AG04450 (cell line): ENCODE data around the gene ZSCAN9. TPM values are rescaled to one million over a fixed set of nuclear protein-coding genes. Genes with fewer than 3 reads are reported as not detected.
A peak's percentile ranks its signal among the peaks of the same experiment; 100 is the strongest.

Experiments
- CTCF ChIA-PET: fragments of 300-600, 350-600 bp; formaldehyde crosslinking; extraction: SDS; loops from one replicate; lab custom pipeline; 2022; ENCODE audit warnings: antibody characterized with exemption, inconsistent platforms; lab: Charles Lee
- POLR2A ChIA-PET: fragments of 350-600 bp; formaldehyde crosslinking; extraction: SDS; loops from one replicate; lab custom pipeline; 2021; ENCODE audit warnings: antibody characterized with exemption, inconsistent platforms; lab: Yijun Ruan, JAX
- DNase-seq: peaks from one replicate; pipeline ENCODE4 v3.0.0-alpha.2; 2011; ENCODE audit warnings: low read depth, low spot score
- H3K27ac ChIP-seq: one replicate; pipeline ENCODE4 v1.5.1; 2012; ENCODE audit warnings: low read depth, low read length, control low read depth
- H3K27me3 ChIP-seq: one replicate; pipeline ENCODE4 v1.6.0; 2012; ENCODE audit warnings: low read length; ENCODE audit not compliant: control insufficient read depth, insufficient read depth
- H3K4me3 ChIP-seq: 2 replicates; pipeline ENCODE4 v1.5.1; 2011; ENCODE audit warnings: mild to moderate bottlenecking, low read depth, low read length, control low read depth
- H3K9me3 ChIP-seq: 2 replicates; pipeline ENCODE4 v1.5.1; 2012; ENCODE audit warnings: low read length; ENCODE audit not compliant: control insufficient read depth, insufficient read depth
- CTCF ChIP-seq: IDR thresholded peaks from 2 replicates; pipeline ENCODE4 v1.5.1; 2011; ENCODE audit warnings: low read depth, low read length, control low read depth, inconsistent platforms
- polyA plus RNA-seq: library from polyadenylated mRNA; depleted of rRNA; stranded (reverse); fragments of >200 nt; gene quantifications from 2 replicates; pipeline ENCODE4 v1.2.3, GENCODE V29; 2011

Gene ZSCAN9
- polyA plus RNA-seq, 1 experiment, result 18.2 TPM

- TF ChIP-seq CTCF, result no peak
- POLR2A ChIA-PET, result interaction anchor here (0.6 to 2.3 kb wide), 6 partner anchors 14 to 1719 kb away, joined by 3 to 14 read pairs (median 6); partner anchors contain the start of genes PGBD1, ZKSCAN3, ZKSCAN4 and ZKSCAN8
- Histone ChIP-seq H3K4me3 (peak overlapping the region; percentile 75), H3K27me3 (no peaks in the 10 kb centered on the region), H3K9me3 (no peaks in the 10 kb centered on the region), H3K27ac (peak overlapping the region; percentile 88)
- DNase-seq, result no peak
- CTCF ChIA-PET, result interaction anchor here (1.4 to 4.3 kb wide), 2 partner anchors 88 to 116 kb away, joined by 4 to 28 read pairs; no protein-coding TSS in a partner anchor
Observed at GRCh38 chr6:28267695-28268059, 42.6 kb downstream of the ZSCAN9 start.

GRCh38 chr6:28269492-28269891 lies 44.4 kb downstream of the ZSCAN9 start:
- no peak for TF ChIP-seq CTCF
- ChIA-PET CTCF (interaction anchor here (4.3 kb wide), 1 partner anchor 87 kb away, joined by 28 read pairs; no protein-coding TSS in a partner anchor), POLR2A (interaction anchor here (1.1 to 2.3 kb wide), 2 partner anchors 12 to 17 kb away, joined by 5 to 10 read pairs; partner anchors contain the start of genes PGBD1 and ZKSCAN4)
- Histone ChIP-seq H3K4me3 (no peak overlapping the region), H3K27ac (no peak overlapping the region), H3K27me3 (no peaks in the 10 kb centered on the region), H3K9me3 (no peaks in the 10 kb centered on the region)
- peak; percentile 38 for DNase-seq

DNA sequence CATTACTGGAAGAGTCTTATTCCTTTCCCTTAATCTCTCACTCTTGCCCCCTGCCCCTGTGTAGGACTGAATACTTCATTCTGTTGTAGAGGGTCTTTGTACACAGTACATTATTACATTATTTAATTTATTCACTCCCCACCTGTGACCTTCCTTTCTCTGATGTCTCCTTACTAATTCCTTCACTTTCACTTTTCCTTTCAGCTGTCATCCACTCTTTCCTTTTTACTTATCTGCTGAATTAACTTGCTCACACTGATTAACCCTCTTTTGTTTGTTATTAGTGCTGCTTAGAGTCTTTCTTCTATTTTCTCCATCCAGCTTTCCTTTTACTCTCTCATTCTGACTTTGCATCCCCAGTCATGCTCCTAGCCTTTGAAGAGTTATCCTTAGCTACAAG lies 49.8 kb downstream of the ZSCAN9 start:
- CTCF ChIA-PET, result no interaction called here
- no peak overlapping the region for H3K4me3 ChIP-seq
- H3K9me3 ChIP-seq, result no peaks in the 10 kb centered on the region
- H3K27ac ChIP-seq, result no peak overlapping the region
- DNase-seq, result no peak
- H3K27me3 ChIP-seq, result no peaks in the 10 kb centered on the region
- no peak for TF ChIP-seq CTCF
- POLR2A ChIA-PET, result no interaction called here

DNA sequence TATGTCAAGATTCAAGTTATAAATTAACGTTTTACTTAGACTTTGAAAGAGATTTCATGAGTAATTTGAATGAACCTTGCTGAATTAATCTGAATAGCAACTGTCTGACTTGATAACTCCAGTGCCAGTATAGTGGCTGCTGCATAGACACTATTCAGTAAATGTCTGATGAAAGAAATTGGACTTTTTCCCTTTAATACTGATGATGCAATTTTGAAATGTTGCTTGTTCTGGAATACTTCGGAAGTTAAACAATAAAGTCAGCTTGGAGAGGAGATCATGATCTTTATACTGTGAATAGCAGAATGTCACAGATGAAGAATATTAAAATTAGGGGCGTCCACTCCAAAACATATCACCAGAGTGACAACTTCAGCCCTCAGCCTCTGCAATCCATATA lies 52.7 kb downstream of the ZSCAN9 start:
- POLR2A ChIA-PET, result no interaction called here
- Histone ChIP-seq H3K27ac (no peak overlapping the region), H3K4me3 (no peak overlapping the region), H3K27me3 (no peaks in the 10 kb centered on the region), H3K9me3 (no peaks in the 10 kb centered on the region)
- DNase-seq, result no peak
- CTCF ChIA-PET, result no interaction called here
- TF ChIP-seq CTCF, result no peak

DNA sequence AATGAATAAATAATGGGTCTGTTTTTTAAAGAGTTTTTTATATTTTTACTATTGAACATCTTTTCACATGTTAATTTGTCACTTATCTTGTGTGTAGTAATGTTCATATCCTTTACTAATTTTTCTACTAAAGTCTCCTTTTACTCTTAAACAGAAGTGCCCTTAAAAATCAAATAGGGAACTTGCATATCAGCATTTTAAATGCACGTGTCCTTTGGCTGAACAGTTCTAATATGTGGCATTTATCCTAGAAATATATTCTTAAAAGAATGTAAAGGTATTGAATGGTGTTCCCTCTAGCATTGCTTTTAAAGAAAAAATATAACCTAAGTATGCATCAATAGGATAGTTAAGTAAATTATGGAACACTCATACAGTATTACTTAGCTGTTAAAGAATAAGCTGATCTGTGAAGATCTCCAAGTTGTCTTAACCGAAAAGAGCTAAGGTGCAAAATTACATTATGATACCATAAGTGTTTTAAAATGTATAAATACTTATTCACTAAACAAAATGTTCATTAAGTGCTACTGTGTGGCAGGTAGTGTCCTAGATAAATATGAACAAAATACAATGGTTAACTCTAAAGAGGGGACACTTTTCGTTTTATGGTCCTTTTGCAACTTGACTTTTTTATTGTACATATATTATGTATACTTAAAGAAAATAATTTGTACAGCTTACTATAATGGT lies 55.7 kb downstream of the ZSCAN9 start:
- no peak for DNase-seq
- H3K9me3 ChIP-seq, result no peaks in the 10 kb centered on the region
- H3K4me3 ChIP-seq, result peak overlapping the region; percentile 86
- CTCF ChIA-PET, result interaction anchor here (0.8 to 1.2 kb wide), 5 partner anchors 9 to 75 kb away, joined by 3 to 4 read pairs (median 3); partner anchors contain the start of gene ZKSCAN4
- H3K27ac ChIP-seq, result no peak overlapping the region
- no peak for TF ChIP-seq CTCF
- POLR2A ChIA-PET, result interaction anchor here (1.0 to 1.3 kb wide), 7 partner anchors 12 to 139 kb away, joined by 3 to 10 read pairs (median 5); partner anchors contain the start of genes ZKSCAN3, ZKSCAN8 and ZSCAN26
- no peaks in the 10 kb centered on the region for H3K27me3 ChIP-seq
